ENCODE measurements around the gene ZNF576.

GRCh38 chr19:43551399-43552197 lies 44.8 kb upstream of the ZNF576 start:
- no peak for TF ChIP-seq CTCF (IDR thresholded peaks at IDR 0.05)
- no peak for TF ChIP-seq ZFX (IDR thresholded peaks at IDR 0.05; ENCODE audit: borderline replicate concordance)

Data from 22Rv1 (cell line).